Astrocyte (in vitro differentiated cells and primary cell): ENCODE measurements around the gene INCENP. TPM values are rescaled to one million over a fixed set of nuclear protein-coding genes. Genes with fewer than 3 reads are reported as not detected.
A peak's percentile ranks its signal among the peaks of the same experiment; 100 is the strongest.

Experiments used
- DNase-seq: peaks from one replicate; pipeline ENCODE4 v3.0.0-alpha.2; 2010; ENCODE audit warnings: low read depth
- FAIRE-seq: peaks from 2 replicates; lab custom pipeline; 2011; peaks lifted over from hg19 to GRCh38; lab: Jason Lieb, UNC
- H2AFZ ChIP-seq: 2 replicates; pipeline ENCODE4 v1.6.0; 2012; ENCODE audit warnings: low read depth, low read length, inconsistent platforms
- H3K27ac ChIP-seq: 2 replicates; pipeline ENCODE4 v1.5.1; 2011; ENCODE audit warnings: low read depth, low read length, inconsistent platforms
- H3K27me3 ChIP-seq: 2 replicates; pipeline ENCODE4 v1.6.0; 2011; ENCODE audit warnings: low read length, inconsistent platforms; ENCODE audit not compliant: insufficient read depth
- H3K36me3 ChIP-seq: 2 replicates; pipeline ENCODE4 v1.5.1; 2011; ENCODE audit warnings: low read length, inconsistent platforms; ENCODE audit not compliant: insufficient read depth
- H3K4me1 ChIP-seq: 2 replicates; pipeline ENCODE4 v1.5.1; 2011; ENCODE audit warnings: low read length, inconsistent platforms; ENCODE audit not compliant: insufficient read depth
- H3K4me2 ChIP-seq: 2 replicates; pipeline ENCODE4 v1.6.0; 2012; ENCODE audit warnings: low read length, inconsistent platforms
- H3K4me3 ChIP-seq: 2 replicates; pipeline ENCODE4 v1.5.1; 2011; ENCODE audit warnings: low read depth, mild to moderate bottlenecking, low read length, inconsistent platforms; ENCODE audit not compliant: insufficient read depth
- H3K79me2 ChIP-seq: 2 replicates; pipeline ENCODE4 v1.6.0; 2012; ENCODE audit warnings: mild to moderate bottlenecking, low read length, inconsistent platforms; ENCODE audit not compliant: insufficient read depth
- H3K9ac ChIP-seq: 2 replicates; pipeline ENCODE4 v1.6.0; 2012; ENCODE audit warnings: mild to moderate bottlenecking, low read length, inconsistent platforms
- H3K9me3 ChIP-seq: 2 replicates; pipeline ENCODE4 v1.5.1; 2012; ENCODE audit warnings: low read depth, mild to moderate bottlenecking, low read length, inconsistent platforms; ENCODE audit not compliant: insufficient read depth
- H4K20me1 ChIP-seq: 2 replicates; pipeline ENCODE4 v1.6.0; 2012; ENCODE audit warnings: low read length, inconsistent platforms; ENCODE audit not compliant: insufficient read depth
- H3K27ac Mint-ChIP-seq: one replicate; pipeline ENCODE4 v1.8.0; 2021; ENCODE audit warnings: mild to moderate bottlenecking, mixed read lengths; ENCODE audit not compliant: unreplicated experiment
- H3K27me3 Mint-ChIP-seq: one replicate; pipeline ENCODE4 v1.8.0; 2021; ENCODE audit warnings: low read depth, mixed read lengths; ENCODE audit not compliant: unreplicated experiment
- H3K36me3 Mint-ChIP-seq: one replicate; pipeline ENCODE4 v1.8.0; 2021; ENCODE audit warnings: low read depth, mixed read lengths; ENCODE audit not compliant: unreplicated experiment
- H3K4me1 Mint-ChIP-seq: one replicate; pipeline ENCODE4 v1.8.0; 2021; ENCODE audit warnings: low read depth, mixed read lengths; ENCODE audit not compliant: unreplicated experiment
- H3K4me3 Mint-ChIP-seq: one replicate; pipeline ENCODE4 v1.8.0; 2021; ENCODE audit warnings: mild to moderate bottlenecking, moderate library complexity, mixed read lengths; ENCODE audit not compliant: unreplicated experiment
- H3K9me3 Mint-ChIP-seq: one replicate; pipeline ENCODE4 v1.8.0; 2021; ENCODE audit warnings: mild to moderate bottlenecking, mixed read lengths; ENCODE audit not compliant: unreplicated experiment
- CTCF ChIP-seq: IDR thresholded peaks from 2 replicates; pipeline ENCODE4 v1.5.1; 2011; ENCODE audit warnings: low read depth, mild to moderate bottlenecking, inconsistent platforms, low read length, moderate library complexity; ENCODE audit not compliant: insufficient read depth
- EZH2 ChIP-seq: IDR thresholded peaks from 2 replicates; pipeline ENCODE4 v1.6.1; 2012; ENCODE audit warnings: mild to moderate bottlenecking, low read length, inconsistent platforms; ENCODE audit not compliant: insufficient read depth
- total RNA-seq: library from RNA; stranded (reverse); gene quantifications from 2 replicates; pipeline ENCODE4 v1.2.1, GENCODE V29; 2021

Gene INCENP
- total RNA-seq, 1 donor from 2014 or later, result 17.7 TPM

- H3K9me3 ChIP-seq, result no peaks in the 10 kb centered on the region
- no peaks in the 10 kb centered on the region for H3K4me1 ChIP-seq
- H3K9me3 Mint-ChIP-seq, result peaks cover 9% of the 10 kb centered on the region
- H3K27me3 ChIP-seq, result no peaks in the 10 kb centered on the region
- H3K9ac ChIP-seq, result no peak overlapping the region
- H3K27ac Mint-ChIP-seq, result no peak overlapping the region
- no peak overlapping the region for H3K27ac ChIP-seq
- H3K36me3 Mint-ChIP-seq, result no peaks in the 10 kb centered on the region
- H3K4me3 ChIP-seq, result no peak overlapping the region
- H3K79me2 ChIP-seq, result no peaks in the 10 kb centered on the region
- no peak for DNase-seq
- no peak overlapping the region for H3K4me3 Mint-ChIP-seq
- no peaks in the 10 kb centered on the region for H3K36me3 ChIP-seq
- H3K27me3 Mint-ChIP-seq, result peaks cover 2% of the 10 kb centered on the region
- no peak overlapping the region for H3K4me2 ChIP-seq
- no peak for FAIRE-seq
- H4K20me1 ChIP-seq, result no peaks in the 10 kb centered on the region
- H2AFZ ChIP-seq, result no peak overlapping the region
- TF ChIP-seq EZH2 (no peak), CTCF (peak; percentile 3)
- no peaks in the 10 kb centered on the region for H3K4me1 Mint-ChIP-seq
These were observed 7.4 kb upstream of the INCENP start for GRCh38 chr11:62116451-62116850.

DNA sequence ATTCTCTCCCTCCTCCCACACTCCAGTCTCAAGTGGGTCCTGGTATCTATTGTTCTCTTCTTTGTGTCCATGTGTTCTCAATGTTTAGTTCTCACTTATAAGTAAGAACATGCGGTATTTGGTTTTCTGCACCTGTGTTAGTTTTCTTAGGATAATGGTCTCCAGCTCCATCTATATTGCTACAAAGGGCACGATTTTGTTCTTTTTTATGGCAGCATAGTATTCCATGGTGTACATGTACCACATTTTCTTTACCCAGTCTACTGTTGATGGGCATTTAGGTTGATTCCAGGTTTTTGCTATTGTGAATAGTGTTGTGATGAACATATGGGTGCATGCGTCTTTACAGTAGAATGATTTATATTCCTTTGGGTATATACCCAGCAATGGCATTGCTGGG is 4.2 kb upstream of the INCENP start:
- Mint-ChIP-seq H3K4me3 (no peak overlapping the region), H3K27ac (no peak overlapping the region), H3K4me1 (peaks cover 2% of the 10 kb centered on the region), H3K36me3 (no peaks in the 10 kb centered on the region), H3K27me3 (peaks cover 2% of the 10 kb centered on the region), H3K9me3 (peaks cover 9% of the 10 kb centered on the region)
- H3K27me3 ChIP-seq, result no peaks in the 10 kb centered on the region
- no peak overlapping the region for H3K4me2 ChIP-seq
- H3K36me3 ChIP-seq, result no peaks in the 10 kb centered on the region
- peaks cover 6% of the 10 kb centered on the region for H3K4me1 ChIP-seq
- DNase-seq (no peak), FAIRE-seq (no peak)
- TF ChIP-seq EZH2 (no peak), CTCF (no peak)
- no peaks in the 10 kb centered on the region for H3K9me3 ChIP-seq
- H4K20me1 ChIP-seq, result no peaks in the 10 kb centered on the region
- no peak overlapping the region for H3K9ac ChIP-seq
- no peak overlapping the region for H3K27ac ChIP-seq
- no peak overlapping the region for H2AFZ ChIP-seq
- H3K79me2 ChIP-seq, result peaks cover 8% of the 10 kb centered on the region
- H3K4me3 ChIP-seq, result no peak overlapping the region

DNA sequence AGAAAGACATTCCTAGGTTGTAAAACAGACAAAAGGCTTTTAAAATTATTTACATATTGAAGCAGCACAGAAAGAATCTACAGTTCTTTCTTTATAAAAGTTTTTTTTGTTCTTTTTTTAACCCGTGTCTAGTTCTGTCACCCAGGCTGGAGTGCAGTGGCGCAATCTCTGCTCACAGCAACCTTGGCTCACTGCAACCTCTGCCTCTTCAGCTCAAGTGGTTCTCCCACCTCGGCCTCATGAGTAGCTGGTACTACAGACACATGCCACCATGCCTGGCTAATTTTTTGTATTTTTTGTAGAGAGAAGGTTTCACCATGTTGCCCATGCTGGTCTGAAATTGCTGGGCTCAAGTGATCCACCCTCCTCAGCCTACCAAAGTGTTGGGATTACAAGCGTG is 3.8 kb upstream of the INCENP start:
- H3K9me3 ChIP-seq, result no peaks in the 10 kb centered on the region
- H3K27me3 ChIP-seq, result no peaks in the 10 kb centered on the region
- no peak overlapping the region for H3K9ac ChIP-seq
- Mint-ChIP-seq H3K4me1 (peaks cover 6% of the 10 kb centered on the region), H3K36me3 (no peaks in the 10 kb centered on the region), H3K4me3 (no peak overlapping the region), H3K9me3 (peaks cover 9% of the 10 kb centered on the region), H3K27me3 (peaks cover 2% of the 10 kb centered on the region), H3K27ac (no peak overlapping the region)
- TF ChIP-seq CTCF, result no peak
- no peak for TF ChIP-seq EZH2
- H3K36me3 ChIP-seq, result no peaks in the 10 kb centered on the region
- peaks cover 10% of the 10 kb centered on the region for H3K4me1 ChIP-seq
- H3K4me2 ChIP-seq, result no peak overlapping the region
- H3K27ac ChIP-seq, result no peak overlapping the region
- peaks cover 12% of the 10 kb centered on the region for H3K79me2 ChIP-seq
- no peak for FAIRE-seq
- H4K20me1 ChIP-seq, result no peaks in the 10 kb centered on the region
- H2AFZ ChIP-seq, result no peak overlapping the region
- no peak overlapping the region for H3K4me3 ChIP-seq
- no peak for DNase-seq
